NCI-H2171 (cell line): Measurements from ENCODE around the gene MEF2A.

Source experiments
- DNase-seq: peaks from one replicate; lab custom pipeline; 2025; lab: John Stamatoyannopoulos, UW

The MEF2A gene

DNA sequence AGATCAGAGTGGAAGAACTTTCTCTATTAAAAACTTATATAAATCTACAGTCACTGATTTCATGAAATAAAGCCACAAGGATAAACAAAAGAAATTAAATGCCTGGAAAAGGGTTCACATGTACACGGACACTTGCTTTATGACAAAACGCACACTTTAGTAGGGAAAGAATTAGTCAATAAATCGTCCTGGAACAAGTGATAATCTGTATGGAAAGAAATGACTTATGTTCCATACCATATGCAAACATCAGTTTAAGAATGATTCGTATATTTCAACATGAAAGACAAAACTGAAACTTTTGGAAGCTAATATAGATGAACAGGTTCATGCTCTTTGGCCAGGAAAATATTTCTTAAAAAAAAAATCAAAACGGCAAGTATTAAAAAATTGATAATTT, 40.2 kb downstream of the MEF2A start:
- DNase-seq, result no peak

DNA sequence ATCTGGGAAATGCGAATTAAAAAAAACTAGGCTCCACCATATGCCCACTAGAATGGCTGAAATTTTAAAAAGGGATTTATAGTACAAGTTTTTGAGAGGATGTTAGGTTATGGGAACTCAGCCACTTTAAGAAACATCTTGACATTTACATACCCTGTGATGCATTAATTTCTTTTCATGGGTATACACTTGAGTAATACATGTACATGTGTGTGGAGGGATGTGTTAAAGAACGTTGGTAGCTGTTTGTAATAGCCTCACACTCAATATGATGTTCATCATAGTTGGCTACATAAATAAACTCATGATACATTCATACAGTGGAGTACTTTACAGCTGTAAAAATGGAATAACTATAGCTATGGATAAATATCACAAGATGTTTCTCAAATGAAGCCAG, 40.9 kb downstream of the MEF2A start:
- DNase-seq, result no peak

DNA sequence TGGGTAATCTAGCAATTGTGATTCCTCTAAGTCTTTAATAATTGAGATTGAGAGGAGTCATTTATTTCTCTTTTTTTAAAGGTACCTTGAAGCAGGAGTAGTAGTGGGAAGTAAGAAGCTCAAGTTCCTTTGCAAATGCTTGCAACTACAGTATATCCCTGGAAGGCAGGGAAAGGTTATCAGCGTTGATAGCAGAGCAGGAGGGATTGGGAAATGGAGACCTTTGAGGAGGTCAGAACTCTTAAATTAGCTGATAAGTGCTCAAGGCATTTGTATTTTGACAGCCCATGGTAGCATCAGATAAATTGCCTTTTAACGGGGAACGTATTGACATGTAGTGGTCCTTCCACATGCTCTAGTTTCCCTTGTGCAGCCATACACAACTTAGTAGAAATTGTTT, 47.7 kb downstream of the MEF2A start:
- DNase-seq, result no peak

DNA sequence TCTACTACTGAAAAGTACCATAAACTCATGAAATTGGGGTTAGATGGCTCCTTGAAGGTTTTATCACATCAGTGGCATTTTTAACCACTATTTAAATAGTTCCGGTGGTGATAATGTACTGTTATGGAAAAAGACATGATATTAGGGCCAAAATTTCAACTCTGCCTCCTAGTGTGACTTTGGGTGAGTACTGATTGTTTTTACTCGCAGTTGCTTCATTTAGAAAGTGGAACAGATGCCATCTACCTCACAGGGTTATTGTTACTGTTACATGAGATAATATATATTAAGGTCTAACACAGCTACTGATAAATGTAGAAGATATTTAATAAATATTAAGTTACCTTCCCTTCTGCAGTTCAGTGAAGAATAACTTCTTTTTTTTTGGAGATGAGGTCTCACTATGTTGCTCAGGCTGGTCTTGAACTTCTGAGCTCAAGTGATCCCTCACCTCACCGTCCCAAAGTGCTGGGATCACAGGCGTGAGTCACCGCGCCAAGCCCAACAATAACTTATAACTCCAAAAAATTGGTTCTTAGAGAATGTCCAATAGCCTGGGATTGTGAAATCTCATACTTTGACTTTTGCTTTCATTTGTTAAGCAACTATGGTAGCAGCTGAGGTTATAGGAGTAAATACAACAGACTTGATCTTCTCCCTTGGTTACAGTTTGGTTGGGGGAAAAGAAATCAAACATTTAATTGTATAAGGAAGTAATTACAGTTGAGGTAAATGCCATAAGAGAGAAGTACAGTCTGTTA, 48.3 kb downstream of the MEF2A start:
- DNase-seq, result no peak

DNA sequence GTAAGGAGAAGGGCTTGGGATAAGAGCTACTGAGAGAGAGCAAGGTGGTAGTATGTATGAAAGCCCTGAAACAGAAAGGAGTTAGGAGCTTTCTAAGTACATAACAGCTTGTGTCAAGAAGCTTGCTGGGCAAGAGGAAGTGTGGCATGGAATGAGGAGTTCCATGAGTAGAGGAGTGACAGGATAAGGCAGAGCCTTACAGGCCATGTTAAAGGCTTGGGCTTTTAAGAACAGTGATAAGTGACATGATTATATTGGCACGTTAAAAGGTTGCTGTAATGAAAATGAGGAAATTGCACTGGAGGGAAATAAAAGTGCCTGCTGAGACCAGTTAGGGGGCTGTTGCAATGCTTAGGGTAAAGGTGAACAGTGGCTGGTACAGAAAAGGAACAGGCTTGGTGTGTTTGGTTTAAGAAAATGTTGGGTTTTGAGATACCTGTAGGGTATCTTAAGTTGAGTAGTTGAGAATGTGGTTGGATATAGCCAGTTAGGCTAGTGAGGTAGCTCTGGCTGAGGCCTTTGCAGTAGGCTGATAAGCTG, 49.0 kb downstream of the MEF2A start:
- no peak for DNase-seq

DNA sequence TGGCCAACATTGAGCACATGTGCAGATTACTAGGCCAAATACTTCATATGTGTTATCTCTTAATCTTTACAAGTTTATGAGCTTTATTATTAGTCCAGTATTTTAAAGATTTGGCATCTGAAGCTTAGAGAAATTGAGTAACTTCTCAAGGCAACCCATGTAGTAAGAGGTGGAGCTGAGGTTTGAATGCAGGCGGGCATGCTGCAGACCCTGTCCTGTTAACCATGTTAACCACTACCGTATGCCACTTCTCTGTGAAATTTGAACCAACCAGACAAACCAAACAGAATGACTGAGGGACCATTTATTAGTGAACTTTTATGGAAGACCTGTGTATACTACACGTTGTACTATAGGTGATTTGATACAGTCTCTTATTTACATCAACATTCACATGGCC, 49.7 kb downstream of the MEF2A start:
- no peak for DNase-seq

DNA sequence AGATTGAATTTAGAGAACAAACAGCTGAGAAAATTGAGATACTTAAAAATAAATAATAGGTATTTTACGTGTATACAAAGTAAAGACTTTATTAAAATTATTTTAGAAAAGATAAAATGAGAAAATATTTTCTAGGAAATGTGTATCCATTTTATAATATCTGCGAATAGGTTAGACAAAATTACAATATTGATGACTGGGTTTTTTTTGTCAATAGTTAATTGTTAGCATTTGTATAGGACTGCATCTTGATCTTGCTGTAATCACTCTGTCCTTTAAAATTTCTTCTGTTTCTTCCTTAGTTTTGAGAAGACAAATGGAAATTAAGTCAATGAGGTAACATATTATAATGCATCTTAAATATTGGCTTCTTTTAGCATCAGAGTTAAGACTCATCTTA, 50.3 kb downstream of the MEF2A start:
- no peak for DNase-seq

DNA sequence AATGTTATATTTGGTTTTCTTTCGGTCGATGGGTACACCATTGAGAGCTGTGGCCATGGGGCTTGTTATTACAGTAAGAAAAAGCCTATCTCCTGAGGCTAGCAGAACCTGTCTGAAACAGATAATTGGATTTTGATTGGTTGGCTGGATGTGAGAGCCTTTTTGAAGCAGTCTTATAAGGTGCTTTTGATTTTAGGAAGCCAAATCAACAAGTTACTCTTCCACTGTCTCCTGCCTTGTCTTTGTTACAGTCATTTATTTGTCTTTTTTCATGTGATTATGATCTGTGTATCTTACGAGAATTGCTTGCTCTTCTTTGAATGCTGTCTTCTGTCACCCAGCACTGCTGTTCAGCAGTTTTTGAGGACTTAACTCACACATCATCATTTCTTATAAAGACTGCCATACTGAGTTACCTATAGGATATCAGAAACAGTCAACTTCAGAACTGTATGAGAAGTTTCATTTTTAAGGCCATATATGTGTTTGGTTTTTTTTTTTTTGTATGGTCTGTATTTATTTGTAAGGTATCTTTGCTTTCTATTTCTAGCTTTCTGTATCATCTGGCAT, 51.1 kb downstream of the MEF2A start:
- DNase-seq, result no peak

DNA sequence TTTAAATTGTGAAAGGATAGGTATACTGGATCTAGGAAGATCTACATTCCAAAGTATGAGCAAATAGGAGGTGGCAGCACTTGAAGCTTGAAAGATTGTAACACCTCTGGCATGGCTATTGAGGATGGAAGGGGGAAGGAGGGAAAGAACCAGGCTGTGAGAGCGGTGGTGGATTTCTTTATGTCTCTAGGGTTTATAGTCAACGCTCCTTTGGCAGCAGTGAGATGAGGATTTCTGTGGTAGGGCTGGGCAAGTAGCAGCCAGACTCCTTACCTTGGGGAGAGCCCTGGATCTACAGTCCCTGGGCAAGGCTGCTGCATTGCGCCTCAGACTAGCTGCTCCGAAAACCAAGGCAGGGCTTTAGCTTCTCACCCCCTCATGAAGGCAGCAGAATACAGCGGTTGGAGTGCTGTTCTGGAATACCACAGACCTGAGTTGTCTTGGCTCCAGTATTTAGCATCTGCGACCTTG, 53.2 kb downstream of the MEF2A start:
- no peak for DNase-seq

DNA sequence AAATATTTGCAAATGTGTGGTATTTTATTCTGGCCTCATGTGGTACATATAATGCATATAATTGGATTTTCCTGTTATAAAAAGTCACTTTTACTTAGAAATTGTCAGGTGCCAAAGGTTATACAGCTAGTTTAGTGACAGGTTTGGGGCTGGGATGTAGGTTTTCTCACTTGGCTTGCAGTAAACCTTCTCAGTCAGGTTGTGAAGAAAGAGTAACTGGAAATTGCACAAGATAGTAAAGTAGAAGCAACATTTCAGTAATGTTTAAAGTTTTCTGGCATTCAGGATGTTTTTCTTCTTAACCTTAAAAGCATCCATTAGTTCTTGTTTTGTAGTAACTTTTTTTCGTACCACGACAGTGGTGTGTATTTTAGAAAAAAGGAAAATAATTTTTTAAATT, 53.9 kb downstream of the MEF2A start:
- DNase-seq, result no peak

DNA sequence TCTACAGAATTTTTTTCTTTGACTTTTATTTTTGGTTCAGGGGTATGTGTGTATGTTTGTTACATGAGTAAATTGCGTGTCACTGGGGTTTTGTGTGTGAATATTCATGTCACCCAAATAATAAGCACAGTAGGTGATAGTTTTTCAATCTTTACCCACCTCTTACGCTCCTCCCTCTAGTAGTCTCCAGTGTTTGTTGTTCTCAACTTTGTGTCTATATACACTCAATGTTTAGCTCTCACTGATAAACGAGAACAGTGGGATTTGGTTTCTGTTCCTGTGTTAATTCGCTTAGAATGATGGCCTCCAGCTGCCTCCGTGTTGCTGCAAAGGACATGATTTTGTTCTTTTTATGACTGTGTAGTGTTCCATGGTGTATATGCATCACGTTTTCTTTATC, 54.4 kb downstream of the MEF2A start:
- DNase-seq, result no peak

DNA sequence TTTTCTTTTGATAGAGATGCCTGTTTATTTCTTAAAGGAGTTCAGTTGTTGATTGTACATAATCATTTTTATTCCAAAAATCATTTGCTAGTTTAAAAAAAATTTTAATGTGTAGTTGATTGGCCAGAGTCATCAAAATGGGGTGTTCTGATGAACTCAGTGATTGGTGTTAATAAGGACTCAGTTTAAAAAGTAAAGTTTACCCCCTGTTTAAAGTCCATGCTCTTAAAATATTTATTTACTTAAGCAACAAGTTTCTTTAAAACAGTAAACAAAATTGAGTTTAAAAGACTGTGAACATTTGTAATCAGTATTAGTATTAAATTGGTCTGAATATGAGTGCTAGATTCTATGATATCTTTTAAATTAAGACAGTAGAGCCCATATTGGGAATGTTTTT, 56.0 kb downstream of the MEF2A start:
- DNase-seq, result no peak

DNA sequence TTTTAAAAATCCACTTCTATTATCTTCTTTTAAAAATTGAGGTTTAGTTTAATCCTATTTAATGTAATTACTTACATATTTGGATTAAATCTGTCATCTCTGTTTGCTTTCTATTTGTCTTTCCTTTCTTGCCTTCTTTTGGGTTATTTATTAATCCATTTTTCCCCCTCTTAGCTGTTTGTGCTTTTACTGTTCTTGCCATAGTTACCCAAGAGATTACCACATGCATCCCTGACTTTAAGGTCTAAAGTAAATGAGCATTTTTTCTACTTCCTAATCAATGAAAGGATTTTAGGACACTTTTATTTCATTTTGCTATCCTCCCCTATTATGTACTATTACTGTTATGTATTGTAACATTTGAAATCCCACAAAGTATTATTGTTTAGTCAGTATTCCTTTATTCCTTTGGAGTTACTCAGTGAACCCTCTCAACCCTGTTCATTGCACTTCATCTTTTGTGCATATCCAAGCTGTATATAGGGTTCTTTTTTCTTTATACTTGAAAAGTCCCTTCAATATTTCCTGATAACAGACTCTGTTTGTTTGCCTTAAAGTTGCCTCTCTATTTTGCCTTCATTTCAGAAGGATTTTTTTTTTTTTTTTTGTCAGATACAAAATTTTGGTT, 62.7 kb downstream of the MEF2A start:
- no peak for DNase-seq

DNA sequence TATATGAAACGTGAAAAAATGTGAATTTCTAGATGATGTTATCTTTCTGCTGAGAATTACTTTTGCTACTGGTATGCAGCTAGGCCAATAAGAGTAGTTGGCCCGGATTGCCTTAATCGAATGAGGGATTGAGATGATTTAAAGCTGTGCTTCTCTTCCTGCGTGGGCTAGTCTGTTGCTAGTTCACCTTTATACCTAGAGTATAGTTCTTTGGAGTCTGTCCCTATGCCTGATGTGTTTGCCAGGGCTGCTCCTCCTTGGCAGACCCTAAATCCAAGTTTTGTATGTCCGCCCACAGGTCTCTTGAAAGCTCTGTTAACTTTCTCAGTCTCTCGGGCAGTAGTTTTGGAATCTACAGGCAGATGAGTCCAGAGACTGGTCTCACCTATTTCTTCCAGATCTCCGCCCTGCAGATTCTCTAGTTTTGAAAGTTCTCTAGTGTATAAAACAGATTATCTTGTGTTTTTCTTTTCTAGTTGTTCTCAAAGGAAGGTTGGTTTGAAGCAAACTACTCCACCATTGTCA, 64.9 kb downstream of the MEF2A start:
- no peak for DNase-seq

DNA sequence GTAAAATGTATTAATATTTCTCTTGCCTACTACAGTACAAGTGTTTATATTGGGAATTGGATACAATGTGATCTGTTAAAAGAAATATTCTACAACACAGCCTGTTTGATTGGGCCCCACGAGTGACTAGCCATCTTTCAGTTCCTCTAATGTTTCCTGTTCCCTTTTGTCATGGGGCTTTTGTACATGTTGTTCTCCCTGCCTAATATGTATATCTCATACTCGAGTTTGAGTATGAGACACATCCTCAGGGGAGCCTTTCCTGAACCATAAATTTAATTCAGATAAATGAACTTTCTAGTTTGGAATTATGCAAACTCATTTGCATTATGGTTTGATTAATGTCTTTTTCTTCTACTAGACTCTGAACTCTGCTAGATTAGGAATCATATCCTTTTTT, 65.5 kb downstream of the MEF2A start:
- no peak for DNase-seq

DNA sequence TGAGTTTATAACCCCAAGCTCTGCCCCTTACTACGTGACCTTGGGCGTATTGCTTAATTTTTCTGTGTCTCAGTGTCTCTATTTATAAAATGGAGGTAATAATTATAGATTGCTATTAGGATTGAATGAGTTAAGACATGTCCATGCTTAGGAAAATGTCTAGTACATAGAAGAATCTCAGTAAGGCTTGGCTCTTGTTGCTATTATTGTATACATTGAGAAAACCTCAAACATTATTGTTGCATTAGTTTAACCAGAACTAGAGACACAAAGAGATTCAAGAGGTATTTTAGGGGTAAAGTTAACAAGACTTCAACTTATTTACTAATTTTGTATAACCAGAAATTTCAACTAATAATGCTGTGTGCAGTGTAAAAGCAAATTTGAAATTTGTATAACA, 66.7 kb downstream of the MEF2A start:
- no peak for DNase-seq

DNA sequence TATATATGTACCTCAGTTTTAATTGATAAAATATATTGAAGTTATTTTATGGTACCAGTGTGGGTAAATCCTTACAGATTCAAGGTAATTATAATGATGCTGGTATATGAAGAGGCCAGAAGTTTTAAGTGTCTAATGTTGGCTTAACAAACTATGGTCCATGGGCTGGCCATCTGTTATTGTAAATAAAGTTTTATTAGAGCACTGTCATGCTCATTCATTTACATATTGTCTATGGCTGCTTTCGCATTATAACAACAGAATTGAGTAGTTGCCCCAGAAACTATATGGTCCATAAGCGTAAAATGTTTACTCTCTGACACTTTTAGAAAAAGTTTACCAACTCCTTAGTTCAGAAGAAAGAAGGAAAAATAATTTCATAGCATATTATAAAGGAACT, 67.9 kb downstream of the MEF2A start:
- no peak for DNase-seq

DNA sequence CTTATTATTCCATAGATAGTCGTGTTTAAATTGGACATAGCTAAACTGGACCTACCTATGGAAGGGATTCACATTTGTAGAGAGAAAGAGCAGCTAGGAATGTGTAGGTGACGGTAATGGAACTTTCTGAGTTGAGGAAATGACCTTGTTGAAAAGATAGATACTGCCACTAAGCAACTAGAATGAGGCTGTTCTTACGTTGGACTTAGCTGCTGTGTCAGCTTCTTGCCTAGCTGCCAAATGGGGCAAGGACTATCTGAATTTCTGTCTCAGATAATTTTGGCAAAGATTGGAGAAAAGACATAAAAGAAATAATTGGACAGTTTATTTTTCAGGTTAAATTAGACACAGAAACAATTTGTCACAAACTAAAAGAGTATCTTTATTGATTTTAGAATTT, 68.8 kb downstream of the MEF2A start:
- no peak for DNase-seq

DNA sequence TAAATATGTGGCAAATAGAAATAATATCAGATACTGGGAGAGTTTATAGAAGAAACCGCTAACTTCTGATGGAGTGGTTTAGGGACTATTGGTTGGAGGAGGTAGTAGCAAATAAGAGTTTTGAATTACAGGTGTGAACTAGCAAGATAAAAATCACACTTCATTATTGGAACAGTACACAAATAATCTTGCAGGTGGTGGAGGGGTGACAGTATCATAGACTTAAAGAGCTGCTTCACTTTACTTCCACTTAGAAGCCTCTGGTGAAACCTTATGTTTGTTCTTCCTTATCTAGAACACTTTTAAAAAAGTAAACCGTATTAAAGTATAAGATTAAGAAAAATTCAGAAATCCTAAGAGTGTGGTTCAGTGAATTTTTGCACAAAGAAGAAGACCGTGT, 69.4 kb downstream of the MEF2A start:
- DNase-seq, result no peak

DNA sequence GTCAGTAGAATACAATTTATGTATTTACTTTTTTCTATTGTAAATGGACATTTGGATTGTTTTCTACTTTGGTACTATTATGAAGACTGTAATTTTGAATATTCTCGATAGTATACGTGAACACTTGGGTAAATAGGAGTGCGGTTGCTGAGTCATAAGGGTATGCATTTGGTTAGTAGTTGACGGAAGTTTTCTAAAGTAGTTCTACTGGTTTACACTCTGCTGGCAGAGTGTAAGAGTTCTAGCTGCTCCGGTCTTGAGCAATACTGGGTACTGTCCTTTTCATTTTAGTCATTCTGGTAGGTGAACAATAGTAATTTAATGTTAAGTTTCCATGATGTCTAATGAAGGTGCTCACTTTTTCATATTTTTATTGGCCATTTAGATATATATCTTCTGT, 70.0 kb downstream of the MEF2A start:
- DNase-seq, result no peak

DNA sequence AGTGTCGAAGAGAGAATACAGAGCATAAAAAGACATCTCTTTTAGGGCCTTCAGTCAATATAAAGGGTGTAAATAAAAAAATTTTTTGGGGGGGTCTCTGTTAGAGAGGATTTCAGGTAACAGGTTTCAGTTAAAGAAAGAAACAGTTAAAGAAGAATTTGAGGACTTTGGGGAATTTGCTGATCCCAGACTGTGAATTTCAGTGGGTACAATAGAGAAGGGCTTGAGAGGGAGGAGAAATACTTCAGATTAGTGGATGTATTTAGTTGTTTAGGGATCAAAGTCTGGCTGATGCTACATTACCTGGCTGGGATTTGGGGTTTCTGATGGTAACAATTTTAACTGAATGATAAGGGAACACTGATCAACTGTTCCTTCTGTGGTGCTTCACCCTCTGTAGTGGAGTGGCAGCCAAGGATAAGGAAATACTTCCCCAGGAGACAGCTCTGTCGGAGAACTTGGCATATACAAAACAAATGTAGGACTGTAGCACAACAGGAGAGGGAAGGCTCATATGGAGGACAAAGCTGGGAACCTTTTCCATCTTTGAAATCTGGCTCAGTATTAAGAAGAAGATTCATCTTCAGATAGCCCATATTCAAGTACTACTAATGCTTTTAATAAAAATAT, 79.2 kb downstream of the MEF2A start:
- no peak for DNase-seq

DNA sequence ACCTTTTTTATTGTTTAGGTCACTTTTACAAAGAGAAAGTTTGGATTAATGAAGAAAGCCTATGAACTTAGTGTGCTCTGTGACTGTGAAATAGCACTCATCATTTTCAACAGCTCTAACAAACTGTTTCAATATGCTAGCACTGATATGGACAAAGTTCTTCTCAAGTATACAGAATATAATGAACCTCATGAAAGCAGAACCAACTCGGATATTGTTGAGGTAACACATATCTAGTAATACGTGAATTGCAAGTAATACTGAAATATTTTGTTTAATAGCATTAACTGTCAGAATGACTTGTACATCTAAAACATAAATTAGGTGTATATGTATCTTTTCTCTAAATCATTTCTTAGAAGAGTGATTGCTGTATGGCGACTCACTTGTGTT, 79.8 kb downstream of the MEF2A start:
- DNase-seq, result no peak

DNA sequence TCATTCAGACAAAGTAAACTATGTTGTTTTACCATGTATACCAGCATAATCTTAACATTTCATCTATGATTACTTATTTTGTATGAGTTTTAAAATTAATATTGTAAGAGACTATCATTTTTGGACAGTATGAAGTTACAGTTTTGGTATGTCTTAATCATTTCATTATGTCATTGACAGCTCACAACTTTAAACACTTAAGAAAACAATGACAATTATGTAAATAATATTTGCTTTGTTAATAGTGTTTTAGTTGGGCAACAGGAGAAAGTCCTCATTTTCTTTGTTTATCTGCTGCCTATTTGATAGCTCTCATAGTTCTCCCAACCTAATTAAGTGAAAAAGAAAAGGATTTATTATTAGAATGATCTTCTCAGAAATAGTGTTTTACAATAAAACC, 80.2 kb downstream of the MEF2A start:
- no peak for DNase-seq
